HG03432 (cell line): ENCODE results near the gene PRF1.
"Not testable (repeated sequence)": the region's sequence is repeated elsewhere in the genome, so short reads cannot be mapped to it uniquely, and the experiment has no call there.

ENCODE experiments used
- ATAC-seq: cut with Tn5 transposase; IDR thresholded peaks from one replicate; pipeline ENCODE4 v1.9.1; 2021; ENCODE audit warnings: mild to moderate bottlenecking, moderate library complexity; ENCODE audit not compliant: unreplicated experiment

Gene PRF1

GRCh38 chr10:70602665-70603448 lies at the start of gene PRF1:
PRF1 (minus strand) TSS chr10:70602741; CDS start chr10:70600902, 1,839 bp downstream.
- no peak for ATAC-seq

GRCh38 chr10:70651661-70652060 lies 49.1 kb upstream of the PRF1 start:
- ATAC-seq: no peak

- ATAC-seq: no peak
Measured at GRCh38 chr10:70650718-70651117, 48.2 kb upstream of the PRF1 start.

- ATAC-seq: no peak
Measured at GRCh38 chr10:70650104-70650503, 47.6 kb upstream of the PRF1 start.

GRCh38 chr10:70649526-70649925 lies 47.0 kb upstream of the PRF1 start:
- ATAC-seq: no peak

- ATAC-seq: no peak
Measured at GRCh38 chr10:70648427-70648826, 45.9 kb upstream of the PRF1 start.

GRCh38 chr10:70647086-70647485 lies 44.5 kb upstream of the PRF1 start:
- no peak for ATAC-seq

- ATAC-seq: not testable (repeated sequence)
Measured at GRCh38 chr10:70644959-70645358, 42.4 kb upstream of the PRF1 start.

- not testable (repeated sequence) for ATAC-seq
Measured at GRCh38 chr10:70643272-70643671, 40.7 kb upstream of the PRF1 start.

GRCh38 chr10:70639640-70640383 lies 37.3 kb upstream of the PRF1 start:
- not testable (repeated sequence) for ATAC-seq

- ATAC-seq: not testable (repeated sequence)
Measured at GRCh38 chr10:70634515-70634914, 32.0 kb upstream of the PRF1 start.

GRCh38 chr10:70634011-70634410 lies 31.5 kb upstream of the PRF1 start:
- ATAC-seq: no peak

- not testable (repeated sequence) for ATAC-seq
Measured at GRCh38 chr10:70631735-70632134, 29.2 kb upstream of the PRF1 start.

- ATAC-seq: no peak
Measured at GRCh38 chr10:70629338-70629737, 26.8 kb upstream of the PRF1 start.

- ATAC-seq: no peak
Measured at GRCh38 chr10:70626056-70626455, 23.5 kb upstream of the PRF1 start.

GRCh38 chr10:70622981-70623844 lies 20.7 kb upstream of the PRF1 start:
- no peak for ATAC-seq

GRCh38 chr10:70622541-70622940 lies 20.0 kb upstream of the PRF1 start:
- no peak for ATAC-seq

GRCh38 chr10:70621503-70622078 lies 19.1 kb upstream of the PRF1 start:
- no peak for ATAC-seq

GRCh38 chr10:70620020-70620289 lies 17.4 kb upstream of the PRF1 start:
- no peak for ATAC-seq

- ATAC-seq: no peak
Measured at GRCh38 chr10:70619271-70620019, 16.9 kb upstream of the PRF1 start.
